Umbilical cord (tissue), 1 donor: Measurements from ENCODE around the gene TAPT1. TPM values are rescaled to one million over a fixed set of nuclear protein-coding genes. Genes with fewer than 3 reads are reported as not detected.

Experiments used
- total RNA-seq: library from RNA; depleted of rRNA; stranded (reverse); fragments of >200 nt; gene quantifications from one replicate; pipeline ENCODE4 v1.2.3, GENCODE V29; 2014; ENCODE audit warnings: low replicate concordance; ENCODE audit not compliant: insufficient read depth

TAPT1 gene
- total RNA-seq, 1 donor from 2014 or later = 54.7 TPM

Other genes with a start within 250 kb of the TAPT1 start
- 4.1 TPM for gene PROM1, start 142.4 kb downstream of the TAPT1 start, total RNA-seq